Hepatocyte (in vitro differentiated cells): ENCODE results near the gene MRM1. TPM values are rescaled to one million over a fixed set of nuclear protein-coding genes. Genes with fewer than 3 reads are reported as not detected.

Experiments
- DNase-seq: peaks from one replicate; pipeline ENCODE4 v3.0.0-alpha.2; 2016; ENCODE audit warnings: low spot score
- H2AFZ ChIP-seq: fragments of 200-600 bp; sonication (generic); 2 replicates; pipeline ENCODE4 v1.6.0; 2016; ENCODE audit warnings: antibody characterized with exemption, mild to moderate bottlenecking
- H3K27ac ChIP-seq: fragments of 200-600 bp; sonication (generic); 2 replicates; pipeline ENCODE4 v1.5.1; 2016; ENCODE audit warnings: mild to moderate bottlenecking
- H3K27me3 ChIP-seq: fragments of 200-600 bp; sonication (generic); 2 replicates; pipeline ENCODE4 v1.6.1; 2016
- H3K36me3 ChIP-seq: fragments of 200-600 bp; sonication (generic); replicated peaks from 2 replicates; pipeline ENCODE4 v1.5.1; 2016; ENCODE audit warnings: low read depth; ENCODE audit not compliant: insufficient read depth
- H3K4me1 ChIP-seq: fragments of 200-600 bp; sonication (generic); 2 replicates; pipeline ENCODE4 v1.5.1; 2016; ENCODE audit warnings: mild to moderate bottlenecking, moderate library complexity; ENCODE audit not compliant: insufficient read depth
- H3K4me2 ChIP-seq: fragments of 200-600 bp; sonication (generic); 2 replicates; pipeline ENCODE4 v1.6.0; 2016
- H3K4me3 ChIP-seq: fragments of 200-600 bp; sonication (generic); 2 replicates; pipeline ENCODE4 v1.5.1; 2016; ENCODE audit warnings: mild to moderate bottlenecking
- H3K79me2 ChIP-seq: fragments of 200-600 bp; sonication (generic); 2 replicates; pipeline ENCODE4 v1.6.0; 2017; ENCODE audit warnings: mild to moderate bottlenecking
- H3K9me2 ChIP-seq: fragments of 200-600 bp; sonication (generic); replicated peaks from 2 replicates; pipeline ENCODE4 v1.6.0; 2017; ENCODE audit warnings: mild to moderate bottlenecking; ENCODE audit not compliant: insufficient read depth
- H3K9me3 ChIP-seq: fragments of 200-600 bp; sonication (generic); 2 replicates; pipeline ENCODE4 v1.5.1; 2016; ENCODE audit warnings: low read depth, mild to moderate bottlenecking
- H4K20me1 ChIP-seq: fragments of 200-600 bp; sonication (generic); 2 replicates; pipeline ENCODE4 v1.6.0; 2016; ENCODE audit warnings: mild to moderate bottlenecking; ENCODE audit not compliant: insufficient read depth, poor library complexity, severe bottlenecking
- CTCF ChIP-seq: fragments of 200-600 bp; sonication (generic); IDR thresholded peaks from 2 replicates; pipeline ENCODE4 v1.5.1; 2016; ENCODE audit warnings: antibody characterized with exemption, mild to moderate bottlenecking; ENCODE audit not compliant: poor library complexity
- EZH2 ChIP-seq: fragments of 200-600 bp; sonication (generic); IDR thresholded peaks from 2 replicates; pipeline ENCODE4 v1.6.1; 2016; ENCODE audit warnings: antibody characterized with exemption, mild to moderate bottlenecking, borderline replicate concordance
- EZH2phosphoT487 ChIP-seq: fragments of 200-600 bp; sonication (generic); IDR thresholded peaks from one replicate; pipeline ENCODE4 v1.6.1; 2018; ENCODE audit warnings: antibody characterized with exemption, mild to moderate bottlenecking, low read depth, moderate library complexity; ENCODE audit not compliant: unreplicated experiment, severe bottlenecking
- WGBS: methylation state at CpG from one replicate; pipeline ENCODE4 v1.1.6; 2016; ENCODE audit warnings: low lambda C conversion rate; ENCODE audit errors: missing lambda C conversion rate; 5-methylcytosine and 5-hydroxymethylcytosine counted together
- polyA plus RNA-seq: library from polyadenylated mRNA; unstranded; fragments of >200 nt; fragmentation: Nextera tagmentation; extraction: Ambion mirVana; gene quantifications from 2 replicates; pipeline ENCODE4 v1.2.1, GENCODE V29; 2016
- total RNA-seq: library from RNA; depleted of rRNA; stranded (reverse); fragments of >200 nt; gene quantifications from 2 replicates; pipeline ENCODE4 v1.2.3, GENCODE V29; 2014

Gene MRM1
- total and polyA plus RNA-seq, 2 experiments from 2014 or later = 4.1 to 5.5 TPM

DNA sequence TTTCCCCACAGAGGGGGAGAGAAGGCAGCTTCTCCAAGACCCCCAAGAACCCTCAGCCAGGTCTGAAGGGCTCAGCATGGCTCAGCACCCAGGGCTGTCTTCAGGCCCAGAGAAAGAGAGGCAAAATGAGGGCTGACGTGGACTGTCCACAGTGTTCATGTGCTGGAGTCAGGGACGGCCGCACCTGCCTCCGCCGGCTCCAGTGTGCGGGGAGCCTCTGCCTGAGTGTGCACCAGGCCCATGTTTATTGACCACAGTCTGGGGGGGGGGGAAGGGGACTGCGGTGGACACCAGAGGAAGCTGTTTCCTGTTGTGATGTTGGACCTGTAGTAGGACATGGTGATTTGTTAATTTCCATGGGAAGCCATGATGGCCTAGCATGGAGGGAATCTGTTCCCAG, 6.9 kb downstream of the MRM1 start:
- Histone ChIP-seq H3K36me3 (no peaks in the 10 kb centered on the region), H3K4me2 (no peak overlapping the region), H3K27me3 (no peaks in the 10 kb centered on the region), H3K4me1 (no peaks in the 10 kb centered on the region), H3K27ac (no peak overlapping the region), H3K79me2 (peaks cover 11% of the 10 kb centered on the region), H3K9me3 (no peaks in the 10 kb centered on the region), H3K9me2 (no peaks in the 10 kb centered on the region), H2AFZ (no peak overlapping the region), H3K4me3 (no peak overlapping the region), H4K20me1 (no peaks in the 10 kb centered on the region)
- TF ChIP-seq EZH2 (no peak), EZH2phosphoT487 (no peak), CTCF (no peak)
- WGBS = 97% methylated on average over 7 of the region's 7 CpGs
- DNase-seq = no peak

- no peaks in the 10 kb centered on the region for H3K36me3 ChIP-seq
- H3K9me2 ChIP-seq = no peaks in the 10 kb centered on the region
- peaks cover 4% of the 10 kb centered on the region for H3K79me2 ChIP-seq
- no peak overlapping the region for H3K27ac ChIP-seq
- H4K20me1 ChIP-seq = no peaks in the 10 kb centered on the region
- TF ChIP-seq EZH2phosphoT487 (no peak), EZH2 (no peak), CTCF (peak; percentile 47)
- 67% methylated on average over 21 of the region's 24 CpGs for WGBS
- no peaks in the 10 kb centered on the region for H3K9me3 ChIP-seq
- H2AFZ ChIP-seq = no peak overlapping the region
- peak; percentile 66 for DNase-seq
- no peaks in the 10 kb centered on the region for H3K4me1 ChIP-seq
- no peak overlapping the region for H3K4me3 ChIP-seq
- H3K27me3 ChIP-seq = no peaks in the 10 kb centered on the region
- H3K4me2 ChIP-seq = no peak overlapping the region
Measured at GRCh38 chr17:36608794-36609497, 7.6 kb downstream of the MRM1 start.

DNA sequence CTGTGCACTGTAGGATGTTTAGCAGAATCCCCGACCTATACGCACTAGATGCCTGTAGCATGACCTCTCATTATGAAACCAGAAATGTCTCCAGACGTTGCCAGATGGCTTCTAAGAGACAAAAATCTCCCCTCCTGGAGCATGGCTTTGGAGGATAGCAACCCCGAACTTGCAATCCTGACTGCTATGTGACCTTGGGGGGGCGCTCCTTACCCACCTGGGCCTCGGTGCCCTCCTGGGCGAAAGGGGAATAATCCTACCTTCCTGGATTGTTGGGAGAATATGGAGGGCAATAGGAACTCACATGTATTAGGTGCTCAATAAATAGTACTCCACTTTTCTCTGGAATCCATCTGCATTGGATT, 8.1 kb downstream of the MRM1 start:
- H3K9me2 ChIP-seq = no peaks in the 10 kb centered on the region
- H2AFZ ChIP-seq = no peak overlapping the region
- no peaks in the 10 kb centered on the region for H3K36me3 ChIP-seq
- H3K4me1 ChIP-seq = no peaks in the 10 kb centered on the region
- H3K4me2 ChIP-seq = no peak overlapping the region
- 88% methylated on average over 7 of the region's 7 CpGs for WGBS
- no peaks in the 10 kb centered on the region for H4K20me1 ChIP-seq
- no peak for TF ChIP-seq CTCF
- TF ChIP-seq EZH2phosphoT487 = no peak
- no peak for TF ChIP-seq EZH2
- H3K4me3 ChIP-seq = no peak overlapping the region
- H3K27ac ChIP-seq = no peak overlapping the region
- DNase-seq = no peak
- H3K79me2 ChIP-seq = no peaks in the 10 kb centered on the region
- H3K9me3 ChIP-seq = no peaks in the 10 kb centered on the region
- H3K27me3 ChIP-seq = no peaks in the 10 kb centered on the region
